GF-D8 (cell line): Measurements from ENCODE around the gene KRTAP29-1.

ENCODE experiments used
- DNase-seq: peaks from one replicate; lab custom pipeline; 2025; lab: John Stamatoyannopoulos, UW

KRTAP29-1 gene

GRCh38 chr17:41327411-41328120, 24.9 kb upstream of the KRTAP29-1 start:
- no peak for DNase-seq

- DNase-seq = no peak
Observed at GRCh38 chr17:41326173-41327145, 23.8 kb upstream of the KRTAP29-1 start.

- DNase-seq = no peak
Observed at GRCh38 chr17:41325611-41326010, 23.0 kb upstream of the KRTAP29-1 start.

GRCh38 chr17:41325126-41325525, 22.5 kb upstream of the KRTAP29-1 start:
- no peak for DNase-seq

GRCh38 chr17:41324180-41325075, 21.8 kb upstream of the KRTAP29-1 start:
- no peak for DNase-seq

GRCh38 chr17:41322903-41323895, 20.5 kb upstream of the KRTAP29-1 start:
- no peak for DNase-seq

- DNase-seq = peak; percentile 3
Observed at GRCh38 chr17:41322094-41322902, 19.6 kb upstream of the KRTAP29-1 start.

GRCh38 chr17:41318231-41318630, 15.6 kb upstream of the KRTAP29-1 start:
- no peak for DNase-seq

- no peak for DNase-seq
Observed at GRCh38 chr17:41315814-41316445, 13.3 kb upstream of the KRTAP29-1 start.

- no peak for DNase-seq
Observed at GRCh38 chr17:41315204-41315794, 12.6 kb upstream of the KRTAP29-1 start, which contains the start of gene KRTAP17-1. KRTAP17-1 (minus strand) TSS chr17:41315710; CDS start chr17:41315650, 60 bp downstream.

- DNase-seq = no peak
Observed at GRCh38 chr17:41311111-41311510, 8.5 kb upstream of the KRTAP29-1 start.

- no peak for DNase-seq
Observed at GRCh38 chr17:41308918-41309359, 6.3 kb upstream of the KRTAP29-1 start, which contains the start of gene KRTAP16-1. KRTAP16-1 (minus strand) TSS chr17:41309309; CDS start chr17:41309253, 56 bp downstream.

GRCh38 chr17:41308251-41308917, 5.7 kb upstream of the KRTAP29-1 start:
- DNase-seq = peak; percentile 71

GRCh38 chr17:41307647-41308046, 5.0 kb upstream of the KRTAP29-1 start:
- no peak for DNase-seq

GRCh38 chr17:41304091-41304490, 1.4 kb upstream of the KRTAP29-1 start:
- no peak for DNase-seq

GRCh38 chr17:41302981-41303380, 330 bp upstream of the KRTAP29-1 start:
- DNase-seq = no peak

- no peak for DNase-seq
Observed at GRCh38 chr17:41301204-41301790, 1.4 kb downstream of the KRTAP29-1 start.
